Measurements from ENCODE around the gene TPCN1. TPM values are rescaled to one million over a fixed set of nuclear protein-coding genes. Genes with fewer than 3 reads are reported as not detected.

Gene TPCN1
- total and polyA plus RNA-seq, 4 donors = 20.8 to 61.7 (median 30.7) TPM

- H3K27me3 ChIP-seq (ENCODE audit: control insufficient read depth in 3 of 3, insufficient read depth in 3 of 3, low read length in 2 of 3) = no peaks in the 10 kb centered on the region
- no peak for ATAC-seq (ENCODE audit: insufficient read depth, low FRiP score)
- 89% methylated on average over 9 of the region's 9 CpGs for WGBS, 2 donors
- no peak overlapping the region for H3K9ac ChIP-seq (ENCODE audit: insufficient read depth in 1 of 2, low read length in 2 of 2)
- no peaks in the 10 kb centered on the region for H3K9me3 ChIP-seq (ENCODE audit: control insufficient read depth in 4 of 4, insufficient read depth in 3 of 4, low read length in 3 of 4)
- TF ChIP-seq CTCF (IDR thresholded peaks at IDR 0.05; ENCODE audit: control extremely low read depth, extremely low read depth) = no peak
- H3K4me3 ChIP-seq = no peak overlapping the region
- DNase-seq = no peak
- H3K27ac ChIP-seq (ENCODE audit: low read depth in 1 of 2, low read length in 1 of 2) = no peak overlapping the region
- peaks cover 4 to 60% (median 16%) of the 10 kb centered on the region in 4 donors for H3K36me3 ChIP-seq (ENCODE audit: control insufficient read depth in 4 of 4, insufficient read depth in 4 of 4, low read length in 4 of 4)
- no peaks in the 10 kb centered on the region for H3K4me1 ChIP-seq (ENCODE audit: control insufficient read depth in 5 of 5, insufficient read depth in 5 of 5, low read length in 5 of 5)
Observed at GRCh38 chr12:113315358-113315757, 94.1 kb downstream of the TPCN1 start.

GRCh38 chr12:113316155-113316554 lies 94.9 kb downstream of the TPCN1 start:
- H3K27ac ChIP-seq (ENCODE audit: low read depth in 1 of 2, low read length in 1 of 2) = no peak overlapping the region
- no peaks in the 10 kb centered on the region for H3K4me1 ChIP-seq (ENCODE audit: control insufficient read depth in 5 of 5, insufficient read depth in 5 of 5, low read length in 5 of 5)
- peaks cover 4 to 67% (median 16%) of the 10 kb centered on the region in 4 donors for H3K36me3 ChIP-seq (ENCODE audit: control insufficient read depth in 4 of 4, insufficient read depth in 4 of 4, low read length in 4 of 4)
- no peak for ATAC-seq (ENCODE audit: insufficient read depth, low FRiP score)
- no peaks in the 10 kb centered on the region for H3K27me3 ChIP-seq (ENCODE audit: control insufficient read depth in 3 of 3, insufficient read depth in 3 of 3, low read length in 2 of 3)
- no peak overlapping the region for H3K4me3 ChIP-seq
- no peak overlapping the region for H3K9ac ChIP-seq (ENCODE audit: insufficient read depth in 1 of 2, low read length in 2 of 2)
- DNase-seq = no peak
- TF ChIP-seq CTCF (IDR thresholded peaks at IDR 0.05; ENCODE audit: control extremely low read depth, extremely low read depth) = no peak
- WGBS, 2 donors = 94 to 96% methylated on average over 7 of the region's 7 CpGs
- H3K9me3 ChIP-seq (ENCODE audit: control insufficient read depth in 4 of 4, insufficient read depth in 3 of 4, low read length in 3 of 4) = no peaks in the 10 kb centered on the region

GRCh38 chr12:113317122-113317521 lies 95.9 kb downstream of the TPCN1 start:
- TF ChIP-seq CTCF (IDR thresholded peaks at IDR 0.05; ENCODE audit: control extremely low read depth, extremely low read depth) = no peak

GRCh38 chr12:113318046-113318656 lies 96.9 kb downstream of the TPCN1 start:
- H3K36me3 ChIP-seq (ENCODE audit: control insufficient read depth in 4 of 4, insufficient read depth in 4 of 4, low read length in 4 of 4) = peaks cover 4 to 63% (median 17%) of the 10 kb centered on the region in 4 donors

More at GRCh38 chr12:113317122-113317521, 95.9 kb downstream of the TPCN1 start:
- DNase-seq (no peak), ATAC-seq (ENCODE audit: insufficient read depth, low FRiP score) (no peak)
- Histone ChIP-seq H3K36me3 (ENCODE audit: control insufficient read depth in 4 of 4, insufficient read depth in 4 of 4, low read length in 4 of 4) (peaks cover 4 to 65% (median 17%) of the 10 kb centered on the region in 4 donors), H3K9ac (ENCODE audit: insufficient read depth in 1 of 2, low read length in 2 of 2) (no peak overlapping the region), H3K9me3 (ENCODE audit: control insufficient read depth in 4 of 4, insufficient read depth in 3 of 4, low read length in 3 of 4) (no peaks in the 10 kb centered on the region), H3K4me3 (no peak overlapping the region), H3K4me1 (ENCODE audit: control insufficient read depth in 5 of 5, insufficient read depth in 5 of 5, low read length in 5 of 5) (no peaks in the 10 kb centered on the region), H3K27me3 (ENCODE audit: control insufficient read depth in 3 of 3, insufficient read depth in 3 of 3, low read length in 2 of 3) (no peaks in the 10 kb centered on the region), H3K27ac (ENCODE audit: low read depth in 1 of 2, low read length in 1 of 2) (no peak overlapping the region)
- 93 to 95% methylated on average over 6 of the region's 6 CpGs for WGBS, 2 donors

More at GRCh38 chr12:113318046-113318656, 96.9 kb downstream of the TPCN1 start:
- H3K4me3 ChIP-seq = no peak overlapping the region
- H3K27me3 ChIP-seq (ENCODE audit: control insufficient read depth in 3 of 3, insufficient read depth in 3 of 3, low read length in 2 of 3) = no peaks in the 10 kb centered on the region
- DNase-seq (no peak), ATAC-seq (ENCODE audit: insufficient read depth, low FRiP score) (no peak)
- no peak for TF ChIP-seq CTCF (IDR thresholded peaks at IDR 0.05; ENCODE audit: control extremely low read depth, extremely low read depth)
- H3K4me1 ChIP-seq (ENCODE audit: control insufficient read depth in 5 of 5, insufficient read depth in 5 of 5, low read length in 5 of 5) = no peaks in the 10 kb centered on the region
- no peak overlapping the region for H3K9ac ChIP-seq (ENCODE audit: insufficient read depth in 1 of 2, low read length in 2 of 2)
- 98% methylated on average over 4 of the region's 4 CpGs for WGBS, 2 donors
- no peak overlapping the region for H3K27ac ChIP-seq (ENCODE audit: low read depth in 1 of 2, low read length in 1 of 2)
- no peaks in the 10 kb centered on the region for H3K9me3 ChIP-seq (ENCODE audit: control insufficient read depth in 4 of 4, insufficient read depth in 3 of 4, low read length in 3 of 4)
